Stimulated activated CD4-positive, alpha-beta T cell treated with anti-CD3 and anti-CD28 coated beads, TNF-alpha, amount 100 ng/mL, for 4 hours (primary cell): ENCODE data around the gene LTA.

Source experiments
- DNase-seq, 3 experiments: peaks; one replicate each; pipeline ENCODE4 v3.0.0-alpha.2; 2020; ENCODE audit warnings: low read depth in 3 of 3

LTA gene

GRCh38 chr6:31569861-31570536 lies 2.1 kb upstream of the LTA start:
- no peak for DNase-seq

GRCh38 chr6:31573239-31574105 lies 1.4 kb downstream of the LTA start:
- no peak for DNase-seq

GRCh38 chr6:31574106-31575061 lies 2.3 kb downstream of the LTA start:
- no peak for DNase-seq

- peak in 2 of 3 experiments; percentile 78 to 83 for DNase-seq
Observed at GRCh38 chr6:31575335-31575901, 3.3 kb downstream of the LTA start, which contains the start of gene TNF. TNF (plus strand) TSS chr6:31575565; CDS start chr6:31575742, 177 bp downstream.

- DNase-seq, result no peak
Observed at GRCh38 chr6:31575952-31576685, 4.0 kb downstream of the LTA start.

GRCh38 chr6:31576897-31577578 lies 4.9 kb downstream of the LTA start:
- no peak for DNase-seq

- no peak for DNase-seq
Observed at GRCh38 chr6:31577579-31577966, 5.5 kb downstream of the LTA start.

- DNase-seq, result no peak
Observed at GRCh38 chr6:31578184-31579118, 6.4 kb downstream of the LTA start.

- DNase-seq, result no peak
Observed at GRCh38 chr6:31579119-31579505, 7.0 kb downstream of the LTA start.

- DNase-seq, result no peak
Observed at GRCh38 chr6:31579546-31580437, 7.7 kb downstream of the LTA start.

- DNase-seq, result no peak
Observed at GRCh38 chr6:31580438-31580740, 8.3 kb downstream of the LTA start.

- DNase-seq, result peak; percentile 81 to 91 (median 83)
Observed at GRCh38 chr6:31580807-31581433, 8.8 kb downstream of the LTA start.

- DNase-seq, result no peak
Observed at GRCh38 chr6:31581434-31582229, 9.5 kb downstream of the LTA start.

GRCh38 chr6:31582230-31582643 lies 10.1 kb downstream of the LTA start, which contains the start of gene LTB:
LTB (minus strand) TSS chr6:31582424; CDS start chr6:31582417, 7 bp downstream.
- DNase-seq, result no peak

GRCh38 chr6:31585491-31585890 lies 13.4 kb downstream of the LTA start:
- no peak for DNase-seq

- no peak for DNase-seq
Observed at GRCh38 chr6:31586008-31586407, 13.9 kb downstream of the LTA start, which contains the start of gene LST1. LST1 (plus strand) TSS chr6:31586277; CDS start chr6:31587300, 1,023 bp downstream.
